Umbilical cord (tissue), 2 donors: ENCODE data around the gene TFEB. TPM values are rescaled to one million over a fixed set of nuclear protein-coding genes. Genes with fewer than 3 reads are reported as not detected.

Source experiments
- DNase-seq: peaks from one replicate; pipeline ENCODE4 v3.0.0-alpha.2; 2015; ENCODE audit warnings: low spot score
- total RNA-seq: library from RNA; depleted of rRNA; stranded (reverse); fragments of >200 nt; gene quantifications from one replicate; pipeline ENCODE4 v1.2.3, GENCODE V29; 2014; ENCODE audit warnings: low replicate concordance; ENCODE audit not compliant: insufficient read depth

The TFEB gene
- total RNA-seq, 1 donor from 2014 or later, result 3.1 TPM

GRCh38 chr6:41739041-41739440 lies 3.6 kb upstream of the TFEB start:
- DNase-seq, result peak; percentile 29

DNA sequence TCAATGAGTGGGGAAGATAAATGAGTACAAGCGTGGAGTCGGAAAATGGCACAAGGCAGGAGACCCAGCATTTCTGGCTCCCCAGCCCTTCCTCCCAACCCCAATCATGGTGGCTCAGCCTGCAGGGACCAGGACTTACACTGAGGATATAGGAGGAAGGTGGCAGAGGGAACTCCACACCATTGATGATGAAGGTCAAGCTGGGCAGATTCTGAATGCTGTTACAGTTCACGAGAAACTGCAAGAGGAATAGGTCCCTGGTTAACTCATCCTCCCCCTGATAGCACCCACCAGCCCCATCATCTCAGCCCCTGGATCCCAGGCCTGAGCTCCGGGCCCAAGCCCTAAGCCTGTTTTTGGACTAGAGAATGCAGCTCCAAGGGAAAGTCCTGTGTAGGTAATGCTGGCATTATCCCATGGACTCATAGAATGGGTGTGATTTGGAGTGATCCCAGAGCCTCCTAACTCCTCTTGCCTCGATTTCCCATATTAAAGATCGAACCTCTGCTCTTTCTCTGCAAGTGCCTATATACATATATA lies 2.3 kb upstream of the TFEB start:
- DNase-seq, result no peak

GRCh38 chr6:41736800-41737555 lies 1.6 kb upstream of the TFEB start:
- DNase-seq, result no peak

DNA sequence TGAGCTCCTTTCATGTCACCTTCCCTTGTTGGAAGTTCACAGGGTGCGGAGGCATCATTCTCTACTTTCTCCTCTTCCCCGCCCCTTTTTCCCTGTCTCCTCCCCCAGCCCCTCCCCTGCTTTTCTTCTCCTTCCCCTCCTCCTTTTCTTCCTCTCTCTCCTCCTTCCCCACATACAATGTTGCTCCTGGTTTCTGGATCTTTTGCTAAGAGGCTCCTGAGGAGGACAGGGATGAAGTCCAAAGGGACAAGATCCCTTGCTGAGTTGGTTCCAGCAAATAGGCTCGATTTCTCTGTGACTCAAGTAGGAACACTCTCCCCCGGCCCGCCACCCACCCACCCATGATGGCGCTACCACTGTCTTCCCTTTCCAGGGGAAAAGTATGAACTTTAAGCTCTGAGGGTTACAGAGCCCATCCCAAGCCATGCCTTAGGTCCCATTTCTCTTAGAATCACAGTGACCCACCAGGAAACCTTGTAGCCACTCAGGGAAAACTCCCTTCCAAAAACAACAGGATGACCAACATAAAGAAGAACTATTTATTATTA lies 852 bp upstream of the TFEB start:
- DNase-seq, result no peak

GRCh38 chr6:41734666-41735426 lies 562 bp downstream of the TFEB start:
- peak; percentile 90 for DNase-seq

- DNase-seq, result peak; percentile 86
Observed at GRCh38 chr6:41733707-41734665, 1.4 kb downstream of the TFEB start.

DNA sequence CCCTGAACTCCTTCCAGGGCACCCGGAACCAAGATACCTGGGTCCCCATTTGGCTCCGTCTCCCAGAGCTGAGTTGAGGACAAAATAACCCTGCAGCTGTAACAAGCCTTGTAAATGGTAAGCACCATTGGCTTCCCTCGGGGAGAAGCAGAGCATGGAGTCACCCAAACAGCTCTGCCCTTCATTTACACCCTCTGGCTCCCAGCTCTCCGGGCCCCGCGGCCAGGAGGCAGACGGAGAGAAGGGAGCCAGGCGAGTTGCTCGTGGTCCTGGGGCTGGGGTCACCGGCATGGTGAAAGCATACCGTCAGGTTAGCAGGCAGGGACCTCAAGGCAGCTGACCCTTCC lies 2.1 kb downstream of the TFEB start:
- DNase-seq, result no peak

DNA sequence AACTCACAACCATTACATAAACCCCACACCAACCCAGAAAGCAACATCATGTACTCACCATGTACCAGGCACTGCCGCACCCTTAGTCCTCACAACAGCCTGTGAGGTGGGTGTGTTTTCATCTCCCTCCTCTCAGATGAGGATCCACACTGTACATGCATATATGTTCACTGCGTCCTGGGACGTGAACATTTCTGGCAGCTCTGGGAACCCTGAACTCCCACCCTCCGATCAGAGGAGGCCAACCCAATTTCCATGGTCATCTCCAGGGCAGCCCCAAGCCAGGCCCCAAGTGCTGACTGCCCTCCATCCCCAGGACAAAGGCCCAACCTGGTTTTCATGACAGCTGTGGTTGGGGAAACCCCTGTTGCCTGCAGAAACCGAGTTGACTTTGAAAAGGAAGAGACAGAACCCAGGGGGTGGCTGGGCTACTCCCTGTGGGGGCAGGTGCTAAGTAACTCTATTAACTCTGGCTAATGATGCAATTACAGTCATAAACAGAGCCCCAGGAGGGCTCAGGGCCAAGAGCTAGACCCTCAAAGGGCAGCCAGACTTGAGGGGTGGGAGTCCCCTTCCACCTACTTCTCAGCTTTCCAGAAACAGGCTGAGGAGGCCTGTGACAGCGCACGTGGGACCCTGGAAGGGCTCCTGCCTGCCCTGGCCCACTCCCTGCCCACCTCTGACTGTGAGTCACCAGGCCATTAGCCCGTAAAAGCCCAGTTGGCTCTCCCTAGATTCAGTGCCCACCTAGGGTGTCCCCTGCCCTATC lies 2.6 kb downstream of the TFEB start:
- no peak for DNase-seq

- no peak for DNase-seq
Observed at GRCh38 chr6:41732149-41732548, 3.3 kb downstream of the TFEB start.

DNA sequence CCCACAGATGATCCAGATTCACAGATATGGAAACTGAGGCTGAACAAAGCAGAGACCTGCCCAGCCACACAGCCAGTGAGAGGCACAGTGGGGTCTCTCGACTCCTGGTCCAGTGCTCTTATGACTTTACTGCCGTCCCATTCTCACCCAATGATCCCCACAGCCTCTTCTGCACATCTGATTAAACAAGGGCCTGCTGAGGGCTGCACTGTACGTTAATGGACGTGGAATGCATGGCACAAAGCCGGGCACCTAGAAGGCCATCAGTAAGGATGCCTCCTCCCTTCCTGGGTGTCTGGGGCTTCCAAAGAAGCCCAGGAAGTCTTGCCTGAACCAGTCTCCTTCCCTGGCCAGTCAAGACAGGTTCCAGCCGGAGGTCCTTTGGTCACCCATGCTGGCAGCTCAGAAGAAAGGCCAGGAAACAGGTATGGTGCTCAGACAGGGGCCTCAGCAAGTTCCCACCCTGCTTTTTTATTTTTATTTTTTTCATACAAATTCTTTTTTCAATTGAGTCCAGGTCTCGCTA lies 3.8 kb downstream of the TFEB start:
- no peak for DNase-seq

GRCh38 chr6:41730531-41731436 lies 4.6 kb downstream of the TFEB start:
- no peak for DNase-seq

GRCh38 chr6:41729624-41730023 lies 5.8 kb downstream of the TFEB start:
- DNase-seq, result no peak

DNA sequence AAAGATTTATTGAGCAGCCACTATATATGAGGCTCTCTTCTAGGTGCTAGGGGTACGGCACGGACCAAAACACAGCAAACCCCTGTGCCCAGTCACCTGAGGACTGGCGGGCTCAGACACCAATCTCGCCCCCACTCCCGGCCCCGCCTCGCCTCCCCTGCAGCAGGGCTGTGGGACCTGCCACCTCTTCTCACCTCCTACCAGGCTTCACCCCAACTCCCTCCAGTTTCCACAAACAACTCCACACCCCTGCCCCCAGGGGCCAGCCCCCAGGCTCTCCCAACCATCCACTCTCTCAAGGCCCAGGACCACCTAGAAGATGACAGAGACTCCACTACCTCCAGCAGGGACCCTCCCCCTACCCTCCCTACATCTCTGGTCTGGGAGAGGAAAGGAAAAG lies 6.5 kb downstream of the TFEB start:
- DNase-seq, result no peak

GRCh38 chr6:41728073-41728936 lies 7.1 kb downstream of the TFEB start:
- DNase-seq, result no peak

GRCh38 chr6:41727705-41728072 lies 7.7 kb downstream of the TFEB start:
- no peak for DNase-seq

DNA sequence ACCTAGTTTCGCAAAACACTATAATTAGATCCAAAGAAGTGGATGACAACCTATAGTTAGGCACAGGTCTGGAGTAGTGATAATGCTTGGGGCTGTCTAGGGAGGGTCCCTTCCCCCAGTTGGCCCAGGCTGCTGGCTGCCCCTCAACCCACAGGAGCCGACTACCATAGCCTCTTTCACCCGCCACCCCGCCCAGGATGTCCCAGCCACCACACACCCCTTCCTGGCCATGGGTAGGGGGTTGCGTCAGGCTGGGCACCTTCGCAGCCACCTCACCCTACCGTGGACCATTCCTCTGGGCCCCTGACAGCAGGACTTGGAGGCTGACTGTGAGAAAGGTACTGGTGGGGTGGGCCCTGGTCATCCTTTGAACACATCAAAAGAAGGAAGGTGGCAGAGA lies 8.5 kb downstream of the TFEB start:
- DNase-seq, result no peak

DNA sequence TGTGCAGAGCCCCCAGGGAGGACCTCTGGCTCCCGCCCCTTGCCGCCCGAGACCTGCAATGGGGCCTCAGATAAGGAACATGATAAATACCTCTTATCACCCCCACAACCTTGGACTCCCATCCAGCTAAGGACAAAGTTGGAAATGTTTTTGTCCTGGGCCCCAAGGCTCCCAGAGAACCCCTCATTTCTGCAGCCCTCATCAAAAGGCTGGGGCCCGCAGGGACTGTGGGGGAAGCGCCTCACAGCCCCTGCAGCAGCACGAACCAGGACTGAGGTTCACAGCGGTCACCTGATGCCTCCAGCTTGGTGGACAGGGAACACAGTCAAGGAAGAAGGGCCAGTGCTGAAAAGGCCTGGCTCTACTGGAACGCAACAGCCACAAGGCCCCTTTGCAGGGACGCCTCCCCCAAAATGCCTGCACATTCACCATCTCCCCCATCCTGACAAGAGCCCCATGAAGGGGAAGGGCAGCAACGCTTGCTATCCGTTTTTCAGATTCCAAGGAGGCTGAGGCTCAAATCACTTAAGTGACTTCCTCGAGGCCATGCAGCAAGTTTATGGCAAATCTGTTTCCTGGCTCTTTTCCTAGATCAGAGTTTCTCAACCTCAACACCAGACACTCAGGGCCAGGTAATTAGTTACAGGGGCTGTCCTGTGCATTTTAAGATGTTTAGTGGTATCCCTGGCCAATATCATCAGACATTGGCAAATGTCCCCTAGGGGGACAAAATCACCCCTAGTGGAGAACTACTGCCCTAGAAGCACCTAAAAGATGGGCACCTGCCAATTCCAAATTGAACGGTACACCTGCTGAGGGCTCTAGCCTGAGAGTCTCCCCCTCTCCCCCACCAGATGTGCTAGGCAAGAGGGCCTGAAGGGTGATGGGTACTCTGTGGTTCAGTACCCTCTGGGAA lies 10.6 kb downstream of the TFEB start:
- DNase-seq, result peak; percentile 37
